ENCODE results near the gene SMARCC1. TPM values are rescaled to one million over a fixed set of nuclear protein-coding genes. Genes with fewer than 3 reads are reported as not detected.
A peak's percentile ranks its signal among the peaks of the same experiment; 100 is the strongest.

Gene SMARCC1
- total RNA-seq, 1 experiment from 2014 or later: 249 TPM

- TF ChIP-seq, protein P1, sequence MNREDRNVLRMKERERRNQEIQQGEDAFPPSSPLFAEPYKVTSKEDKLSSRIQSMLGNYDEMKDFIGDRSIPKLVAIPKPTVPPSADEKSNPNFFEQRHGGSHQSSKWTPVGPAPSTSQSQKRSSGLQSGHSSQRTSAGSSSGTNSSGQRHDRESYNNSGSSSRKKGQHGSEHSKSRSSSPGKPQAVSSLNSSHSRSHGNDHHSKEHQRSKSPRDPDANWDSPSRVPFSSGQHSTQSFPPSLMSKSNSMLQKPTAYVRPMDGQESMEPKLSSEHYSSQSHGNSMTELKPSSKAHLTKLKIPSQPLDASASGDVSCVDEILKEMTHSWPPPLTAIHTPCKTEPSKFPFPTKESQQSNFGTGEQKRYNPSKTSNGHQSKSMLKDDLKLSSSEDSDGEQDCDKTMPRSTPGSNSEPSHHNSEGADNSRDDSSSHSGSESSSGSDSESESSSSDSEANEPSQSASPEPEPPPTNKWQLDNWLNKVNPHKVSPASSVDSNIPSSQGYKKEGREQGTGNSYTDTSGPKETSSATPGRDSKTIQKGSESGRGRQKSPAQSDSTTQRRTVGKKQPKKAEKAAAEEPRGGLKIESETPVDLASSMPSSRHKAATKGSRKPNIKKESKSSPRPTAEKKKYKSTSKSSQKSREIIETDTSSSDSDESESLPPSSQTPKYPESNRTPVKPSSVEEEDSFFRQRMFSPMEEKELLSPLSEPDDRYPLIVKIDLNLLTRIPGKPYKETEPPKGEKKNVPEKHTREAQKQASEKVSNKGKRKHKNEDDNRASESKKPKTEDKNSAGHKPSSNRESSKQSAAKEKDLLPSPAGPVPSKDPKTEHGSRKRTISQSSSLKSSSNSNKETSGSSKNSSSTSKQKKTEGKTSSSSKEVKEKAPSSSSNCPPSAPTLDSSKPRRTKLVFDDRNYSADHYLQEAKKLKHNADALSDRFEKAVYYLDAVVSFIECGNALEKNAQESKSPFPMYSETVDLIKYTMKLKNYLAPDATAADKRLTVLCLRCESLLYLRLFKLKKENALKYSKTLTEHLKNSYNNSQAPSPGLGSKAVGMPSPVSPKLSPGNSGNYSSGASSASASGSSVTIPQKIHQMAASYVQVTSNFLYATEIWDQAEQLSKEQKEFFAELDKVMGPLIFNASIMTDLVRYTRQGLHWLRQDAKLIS (CRISPR knock-in tag; IDR thresholded peaks at IDR 0.05; ENCODE audit: borderline replicate concordance): no peak
- TF ChIP-seq ZNF317 (CRISPR knock-in tag; IDR thresholded peaks at IDR 0.05; ENCODE audit: borderline replicate concordance, low read depth) (no peak), TEAD4 (CRISPR knock-in tag; IDR thresholded peaks at IDR 0.05) (no peak), FOXP1 (CRISPR knock-in tag; IDR thresholded peaks at IDR 0.05; ENCODE audit: borderline replicate concordance) (0 out of 2 replicates have a peak, but pooled peaks have one; percentile 59), SOX15 (CRISPR knock-in tag; IDR thresholded peaks at IDR 0.05) (no peak), ZNF263 (CRISPR knock-in tag; IDR thresholded peaks at IDR 0.05; ENCODE audit: low read depth) (no peak), ZNF416 (CRISPR knock-in tag; IDR thresholded peaks at IDR 0.05) (peak; percentile 59; the same call in 1 of the 2 replicates), TP53 (CRISPR knock-in tag; IDR thresholded peaks at IDR 0.05) (no peak), PREB (CRISPR knock-in tag; IDR thresholded peaks at IDR 0.05; ENCODE audit: borderline replicate concordance) (no peak), GTF2I (CRISPR knock-in tag; conservative IDR thresholded peaks at IDR 0.05) (no peak), SMAD3 (CRISPR knock-in tag; IDR thresholded peaks at IDR 0.05; ENCODE audit: borderline replicate concordance) (no peak)
- TF ChIP-seq, protein P2, sequence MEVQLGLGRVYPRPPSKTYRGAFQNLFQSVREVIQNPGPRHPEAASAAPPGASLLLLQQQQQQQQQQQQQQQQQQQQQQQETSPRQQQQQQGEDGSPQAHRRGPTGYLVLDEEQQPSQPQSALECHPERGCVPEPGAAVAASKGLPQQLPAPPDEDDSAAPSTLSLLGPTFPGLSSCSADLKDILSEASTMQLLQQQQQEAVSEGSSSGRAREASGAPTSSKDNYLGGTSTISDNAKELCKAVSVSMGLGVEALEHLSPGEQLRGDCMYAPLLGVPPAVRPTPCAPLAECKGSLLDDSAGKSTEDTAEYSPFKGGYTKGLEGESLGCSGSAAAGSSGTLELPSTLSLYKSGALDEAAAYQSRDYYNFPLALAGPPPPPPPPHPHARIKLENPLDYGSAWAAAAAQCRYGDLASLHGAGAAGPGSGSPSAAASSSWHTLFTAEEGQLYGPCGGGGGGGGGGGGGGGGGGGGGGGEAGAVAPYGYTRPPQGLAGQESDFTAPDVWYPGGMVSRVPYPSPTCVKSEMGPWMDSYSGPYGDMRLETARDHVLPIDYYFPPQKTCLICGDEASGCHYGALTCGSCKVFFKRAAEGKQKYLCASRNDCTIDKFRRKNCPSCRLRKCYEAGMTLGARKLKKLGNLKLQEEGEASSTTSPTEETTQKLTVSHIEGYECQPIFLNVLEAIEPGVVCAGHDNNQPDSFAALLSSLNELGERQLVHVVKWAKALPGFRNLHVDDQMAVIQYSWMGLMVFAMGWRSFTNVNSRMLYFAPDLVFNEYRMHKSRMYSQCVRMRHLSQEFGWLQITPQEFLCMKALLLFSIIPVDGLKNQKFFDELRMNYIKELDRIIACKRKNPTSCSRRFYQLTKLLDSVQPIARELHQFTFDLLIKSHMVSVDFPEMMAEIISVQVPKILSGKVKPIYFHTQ (CRISPR knock-in tag; IDR thresholded peaks at IDR 0.05): peak; percentile 10; the same call in 1 of the 2 replicates
- TF ChIP-seq, protein P3, sequence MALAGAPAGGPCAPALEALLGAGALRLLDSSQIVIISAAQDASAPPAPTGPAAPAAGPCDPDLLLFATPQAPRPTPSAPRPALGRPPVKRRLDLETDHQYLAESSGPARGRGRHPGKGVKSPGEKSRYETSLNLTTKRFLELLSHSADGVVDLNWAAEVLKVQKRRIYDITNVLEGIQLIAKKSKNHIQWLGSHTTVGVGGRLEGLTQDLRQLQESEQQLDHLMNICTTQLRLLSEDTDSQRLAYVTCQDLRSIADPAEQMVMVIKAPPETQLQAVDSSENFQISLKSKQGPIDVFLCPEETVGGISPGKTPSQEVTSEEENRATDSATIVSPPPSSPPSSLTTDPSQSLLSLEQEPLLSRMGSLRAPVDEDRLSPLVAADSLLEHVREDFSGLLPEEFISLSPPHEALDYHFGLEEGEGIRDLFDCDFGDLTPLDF (CRISPR knock-in tag; IDR thresholded peaks at IDR 0.05): no peak
Measured at GRCh38 chr3:47780741-47781684, 680 bp downstream of the SMARCC1 start (continued).

DNA sequence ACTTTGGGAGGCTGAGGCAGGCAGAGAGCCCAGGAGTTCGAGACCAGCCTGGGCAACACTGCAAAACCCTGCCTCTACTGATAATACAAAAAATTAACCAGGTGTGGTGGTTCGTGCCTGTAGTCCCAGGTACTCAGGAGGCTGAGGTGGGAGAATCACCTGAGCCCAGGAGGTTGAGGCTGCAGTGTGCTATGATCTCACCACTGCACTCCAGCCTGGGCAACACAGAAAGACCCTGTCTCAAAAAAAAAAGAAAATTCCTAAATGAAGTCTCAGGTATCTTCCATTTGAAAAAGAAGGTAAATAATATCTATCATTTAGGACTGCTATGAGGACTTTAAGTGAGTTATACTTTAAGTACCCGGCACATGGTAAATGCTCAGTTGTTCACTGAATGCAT is 2.9 kb downstream of the SMARCC1 start:
- Mint-ChIP-seq H3K4me3 (no peak overlapping the region), H3K27ac (no peak overlapping the region), H3K9me3 (no peaks in the 10 kb centered on the region), H3K27me3 (ENCODE audit: low read depth) (no peaks in the 10 kb centered on the region), H3K4me1 (peaks cover 17% of the 10 kb centered on the region), H3K36me3 (peaks cover 16% of the 10 kb centered on the region)
- ATAC-seq: no peak
- no peak for DNase-seq (ENCODE audit: low spot score)
- CTCF ChIA-PET: no interaction called here
- POLR2A ChIA-PET: interaction anchor here (0.5 kb wide), 1 partner anchor 38 kb away, joined by 3 read pairs; no protein-coding TSS in a partner anchor
- TF ChIP-seq CREM (CRISPR knock-in tag; IDR thresholded peaks at IDR 0.05) (no peak), CREB1 (CRISPR knock-in tag; IDR thresholded peaks at IDR 0.05) (no peak), ZNF121 (CRISPR knock-in tag; IDR thresholded peaks at IDR 0.05) (peak; percentile 77)
